SHP77 treated with DMSO at 0.1 percent for 48 hours (cell line): ENCODE data around the gene TOP3B.
"Not testable (repeated sequence)": the region's sequence is repeated elsewhere in the genome, so short reads cannot be mapped to it uniquely, and the experiment has no call there.

Experiments
- DNase-seq: peaks from one replicate; lab custom pipeline; 2025; lab: John Stamatoyannopoulos, UW

Gene TOP3B

DNA sequence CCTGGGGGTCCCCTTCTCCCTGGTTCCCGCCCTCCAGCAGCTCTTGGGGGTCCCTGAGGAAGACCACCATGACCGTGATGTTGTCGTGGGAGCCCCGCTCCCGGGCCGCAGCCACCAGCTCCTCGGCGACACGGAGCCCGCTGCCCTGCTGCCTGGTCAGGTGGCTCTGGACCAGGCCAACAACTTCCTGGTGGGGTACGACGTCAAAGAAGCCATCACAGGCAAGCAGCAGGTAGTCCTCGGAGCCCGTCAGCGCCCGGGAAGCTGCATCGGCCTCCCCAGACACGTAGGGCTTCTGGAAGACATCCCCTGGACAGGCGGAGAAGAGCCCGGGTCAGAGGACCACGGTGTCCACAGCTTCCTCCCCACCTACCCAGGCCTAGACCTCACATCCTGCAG lies 59.4 kb downstream of the TOP3B start:
- DNase-seq, result no peak

GRCh38 chr22:21922370-21923162 lies 60.0 kb downstream of the TOP3B start:
- no peak for DNase-seq

DNA sequence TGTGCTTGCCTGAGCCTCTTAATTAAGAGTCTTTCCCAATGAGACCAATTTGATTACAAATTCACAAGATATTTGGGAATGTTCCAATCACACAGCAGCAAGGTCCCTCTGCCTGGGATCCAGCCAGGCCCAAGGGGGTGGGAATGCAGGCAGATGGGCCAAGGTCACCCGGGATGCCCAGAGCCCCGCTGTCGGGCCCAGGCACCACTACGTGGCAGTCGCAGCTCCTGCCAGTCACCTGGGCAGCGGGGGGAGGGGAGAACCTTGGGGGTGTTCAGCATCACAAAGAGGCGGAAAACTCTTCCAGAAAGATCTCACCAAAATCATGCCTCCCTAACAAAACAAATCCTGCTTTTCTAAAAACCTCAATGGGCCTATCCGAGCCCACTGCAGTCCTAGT lies 60.9 kb downstream of the TOP3B start:
- no peak for DNase-seq

GRCh38 chr22:21921184-21921721 lies 61.3 kb downstream of the TOP3B start:
- no peak for DNase-seq

GRCh38 chr22:21920341-21921183 lies 62.0 kb downstream of the TOP3B start:
- DNase-seq, result no peak

GRCh38 chr22:21919526-21920307 lies 62.9 kb downstream of the TOP3B start:
- no peak for DNase-seq

DNA sequence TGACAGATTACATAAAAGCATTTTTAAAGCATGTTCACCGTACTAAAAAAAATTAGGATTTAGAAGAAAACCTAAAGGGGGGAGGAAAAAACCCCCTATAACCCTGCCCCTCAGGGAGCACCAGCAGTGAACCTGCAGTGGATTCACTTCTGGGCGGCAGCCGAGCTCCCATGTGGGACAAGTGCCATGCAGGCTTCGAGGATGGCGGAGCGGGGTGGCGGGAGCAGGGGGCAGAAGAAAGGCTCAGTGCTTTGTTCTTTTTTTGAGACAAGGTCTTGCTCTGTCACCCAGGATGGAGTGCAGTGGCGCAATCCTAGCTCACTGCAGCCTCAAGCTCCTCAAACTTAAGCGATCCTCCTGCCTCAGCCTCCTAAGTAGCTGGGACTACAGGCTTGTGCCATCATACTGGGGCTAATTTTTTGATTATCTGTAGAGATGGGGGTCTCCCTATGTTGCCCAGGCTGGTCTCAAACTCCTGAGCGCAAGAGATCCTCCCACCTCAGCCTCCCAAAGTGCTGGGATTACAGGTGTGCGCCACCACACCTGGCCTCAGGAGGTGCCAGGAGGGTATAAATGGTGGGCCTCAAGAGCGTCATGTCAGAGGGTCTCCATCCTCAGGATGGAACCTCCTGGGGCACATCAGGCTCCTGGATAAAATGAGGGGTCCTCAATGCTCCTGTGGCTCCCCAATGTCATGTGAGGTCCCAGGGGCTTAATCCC lies 64.0 kb downstream of the TOP3B start:
- DNase-seq, result no peak

DNA sequence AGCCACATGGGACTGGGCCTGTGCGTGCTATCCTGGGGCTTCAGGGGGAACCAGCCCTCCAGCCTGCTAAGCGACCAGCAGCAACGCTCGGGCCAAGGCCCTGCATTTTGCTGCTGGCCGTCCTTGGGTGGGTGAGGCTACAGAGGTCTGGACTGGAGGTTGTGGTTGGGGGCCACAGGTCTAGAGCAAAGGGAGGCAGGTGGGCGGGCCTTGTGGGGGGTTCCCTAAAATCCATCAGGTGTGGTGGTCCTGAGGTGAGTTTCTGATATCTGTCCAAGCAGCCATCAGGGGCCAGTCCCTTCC lies 64.7 kb downstream of the TOP3B start:
- no peak for DNase-seq

DNA sequence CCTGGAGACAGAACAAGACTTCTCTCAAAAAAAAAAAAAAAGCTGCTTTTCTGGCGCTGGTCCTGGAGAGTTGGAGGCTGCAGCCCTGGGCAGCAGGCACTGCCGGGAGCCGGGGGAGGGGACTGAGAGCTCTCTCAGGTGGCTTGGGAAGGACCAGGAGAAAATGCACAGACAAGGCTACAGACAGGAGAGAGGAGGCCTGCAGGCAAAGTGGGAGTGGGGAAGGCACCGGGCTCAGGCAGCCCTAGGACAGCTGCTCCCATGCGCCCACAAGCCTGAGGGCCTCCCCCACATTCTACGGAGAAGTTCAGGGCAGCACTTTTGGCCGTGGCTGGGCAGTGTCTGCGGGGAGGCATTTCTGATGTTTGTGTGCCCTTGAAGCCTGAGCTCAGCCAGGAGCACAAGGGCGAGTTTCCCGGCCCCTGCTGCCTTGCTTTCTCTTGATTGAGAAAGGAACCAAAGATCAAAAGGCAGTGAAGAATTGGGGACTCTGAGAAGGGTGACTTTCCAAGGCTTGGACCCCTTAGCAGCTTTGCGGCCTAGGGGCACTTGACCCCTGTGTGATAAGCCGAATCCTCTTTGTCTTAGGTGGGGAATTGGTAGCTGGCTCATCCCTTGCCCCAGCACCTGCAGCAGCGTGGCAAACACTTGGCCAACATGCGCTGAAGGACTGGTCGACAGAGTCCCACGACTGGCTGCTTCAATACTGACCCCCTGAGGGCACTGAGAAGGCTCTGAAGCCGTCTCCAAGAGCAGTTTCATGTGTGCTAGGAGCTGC lies 65.2 kb downstream of the TOP3B start:
- DNase-seq, result no peak

GRCh38 chr22:21916309-21916918 lies 66.2 kb downstream of the TOP3B start:
- DNase-seq, result no peak

GRCh38 chr22:21915624-21916308 lies 66.8 kb downstream of the TOP3B start:
- no peak for DNase-seq

- not testable (repeated sequence) for DNase-seq
These were observed 68.4 kb downstream of the TOP3B start for GRCh38 chr22:21914033-21914642.

DNA sequence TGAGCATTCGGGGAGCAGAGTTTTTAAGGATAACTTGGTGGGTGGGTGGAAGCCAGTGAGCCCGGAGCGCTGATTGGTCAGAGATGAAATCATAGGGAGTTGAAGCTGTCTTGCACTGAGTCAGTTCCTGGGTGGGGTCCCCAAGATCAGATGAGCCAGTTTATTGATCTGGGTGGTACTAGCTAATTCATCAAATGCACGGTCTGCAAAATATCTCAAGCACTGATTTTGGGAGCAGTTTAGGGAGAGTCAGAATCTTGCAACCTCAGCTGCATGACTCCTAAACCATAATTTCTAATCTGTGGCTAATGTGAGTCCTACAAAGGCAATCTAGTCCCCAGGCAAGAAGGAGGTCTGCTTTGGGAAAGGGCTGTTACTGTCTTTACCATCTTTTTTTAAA lies 72.2 kb downstream of the TOP3B start:
- DNase-seq, result not testable (repeated sequence)

DNA sequence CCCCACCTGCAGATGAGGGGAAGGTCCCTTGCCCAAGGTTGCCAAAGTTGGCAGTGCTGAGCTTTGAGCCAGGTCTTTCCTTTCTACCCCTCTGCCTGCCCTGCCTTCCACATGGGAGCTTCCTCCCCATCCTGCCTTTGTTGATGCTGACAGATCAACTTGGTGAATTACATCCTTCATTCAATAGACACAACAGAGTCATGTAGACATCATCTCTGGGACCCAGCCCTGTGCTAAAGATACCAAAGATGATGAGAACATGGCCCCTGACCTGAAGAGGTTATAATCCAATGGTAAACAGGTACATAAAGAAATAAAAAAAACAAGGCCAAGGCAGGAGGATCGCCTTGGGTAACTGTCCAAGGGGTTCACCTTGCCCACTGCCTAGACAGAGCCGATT lies 72.7 kb downstream of the TOP3B start:
- no peak for DNase-seq

DNA sequence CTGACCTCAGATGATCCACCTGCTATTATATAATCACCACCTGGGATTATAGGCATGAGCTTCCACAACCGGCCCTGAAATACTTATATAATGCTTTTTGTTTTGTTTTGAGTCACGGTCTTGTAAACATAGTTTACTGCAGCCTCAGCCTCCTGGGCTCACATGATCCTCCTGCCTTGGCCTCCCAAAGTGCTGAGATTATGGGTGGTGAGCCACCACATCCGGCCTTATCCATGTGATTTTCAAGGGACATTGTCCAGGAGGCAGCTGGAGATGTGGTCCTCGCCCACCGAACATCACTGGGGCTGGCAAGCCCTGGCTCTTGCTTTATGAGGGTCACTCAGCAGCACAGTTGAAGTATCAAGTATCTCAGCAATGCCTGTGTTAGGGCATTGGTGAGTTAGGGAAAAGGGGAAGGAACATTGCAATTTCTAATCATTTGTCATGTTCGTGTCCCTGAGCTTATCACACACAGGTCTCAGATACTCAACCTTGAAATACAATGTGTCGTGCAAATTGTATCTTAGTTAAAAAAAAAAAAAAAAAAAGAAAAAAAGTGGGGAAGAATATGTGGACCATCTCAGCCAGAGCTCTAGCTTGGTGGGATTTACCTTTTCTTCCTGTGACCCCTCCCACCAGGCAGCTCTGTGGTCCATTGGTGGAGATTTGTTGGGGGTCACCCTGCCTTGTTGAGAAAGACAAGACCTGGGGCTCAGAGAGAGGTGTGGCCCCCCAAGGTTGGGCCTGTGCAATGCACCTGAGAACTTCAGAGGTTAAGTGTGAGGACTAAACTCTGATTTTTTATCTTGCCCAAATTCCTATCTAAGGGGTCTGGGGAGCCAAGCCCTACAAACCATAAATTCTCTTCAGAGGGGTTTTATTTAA lies 74.7 kb downstream of the TOP3B start:
- no peak for DNase-seq
